IPS DF 6.9 (cell line): ENCODE measurements around the gene MYO18B.

Source experiments
- DNase-seq: peaks from one replicate; pipeline ENCODE4 v3.0.0-alpha.2; 2013; ENCODE audit warnings: low read depth, low spot score
- H3K27ac ChIP-seq: one replicate; pipeline ENCODE4 v1.5.1; 2013; ENCODE audit warnings: low read length, control low read depth
- H3K27me3 ChIP-seq: 2 replicates; pipeline ENCODE4 v1.6.1; 2013; ENCODE audit warnings: mild to moderate bottlenecking, low read length; ENCODE audit not compliant: control insufficient read depth, insufficient read depth
- H3K36me3 ChIP-seq: 2 replicates; pipeline ENCODE4 v1.6.1; 2013; ENCODE audit warnings: low read length; ENCODE audit not compliant: control insufficient read depth, insufficient read depth
- H3K4me1 ChIP-seq: 2 replicates; pipeline ENCODE4 v1.6.1; 2013; ENCODE audit warnings: low read length; ENCODE audit not compliant: control insufficient read depth, insufficient read depth
- H3K4me3 ChIP-seq: 2 replicates; pipeline ENCODE4 v1.5.1; 2013; ENCODE audit warnings: mild to moderate bottlenecking, low read length
- H3K9me3 ChIP-seq: 2 replicates; pipeline ENCODE4 v1.6.1; 2013; ENCODE audit warnings: low read length, inconsistent platforms; ENCODE audit not compliant: control insufficient read depth, insufficient read depth
- WGBS: extraction: QIAGEN DNeasy Blood & Tissue Kit; methylation state at CpG from one replicate; pipeline ENCODE4 v1.1.7; 2013; ENCODE audit warnings: mixed read lengths, missing lambda C conversion rate; ENCODE audit not compliant: insufficient read length, insufficient coverage; 5-methylcytosine and 5-hydroxymethylcytosine counted together

Gene MYO18B

GRCh38 chr22:25938151-25938550 lies 196.2 kb downstream of the MYO18B start:
- Histone ChIP-seq H3K27ac (no peak overlapping the region), H3K4me1 (peaks cover 5% of the 10 kb centered on the region), H3K27me3 (no peaks in the 10 kb centered on the region), H3K9me3 (no peaks in the 10 kb centered on the region), H3K4me3 (no peak overlapping the region), H3K36me3 (no peaks in the 10 kb centered on the region)
- no CpG with 5 or more reads among the region's 1 CpG for WGBS
- DNase-seq, result no peak

- Histone ChIP-seq H3K4me1 (peaks cover 5% of the 10 kb centered on the region), H3K4me3 (no peak overlapping the region)
- no CpG with 5 or more reads among the region's 4 CpGs for whole genome bisulfite sequencing
Observed at GRCh38 chr22:25939384-25939783, 197.4 kb downstream of the MYO18B start.

GRCh38 chr22:25940479-25940878 lies 198.5 kb downstream of the MYO18B start:
- Histone ChIP-seq H3K36me3 (no peaks in the 10 kb centered on the region), H3K4me1 (peaks cover 7% of the 10 kb centered on the region), H3K9me3 (no peaks in the 10 kb centered on the region), H3K27ac (no peak overlapping the region), H3K4me3 (no peak overlapping the region), H3K27me3 (no peaks in the 10 kb centered on the region)
- WGBS, result no CpG with 5 or more reads among the region's 2 CpGs
- DNase-seq, result no peak

More at GRCh38 chr22:25939384-25939783, 197.4 kb downstream of the MYO18B start:
- H3K27me3 ChIP-seq, result no peaks in the 10 kb centered on the region
- no peaks in the 10 kb centered on the region for H3K9me3 ChIP-seq
- DNase-seq, result no peak
- no peaks in the 10 kb centered on the region for H3K36me3 ChIP-seq
- no peak overlapping the region for H3K27ac ChIP-seq

GRCh38 chr22:25941365-25941960 lies 199.5 kb downstream of the MYO18B start:
- DNase-seq, result no peak
- Histone ChIP-seq H3K4me3 (no peak overlapping the region), H3K36me3 (no peaks in the 10 kb centered on the region), H3K4me1 (peaks cover 3% of the 10 kb centered on the region; the same call in 1 of the 2 replicates), H3K9me3 (no peaks in the 10 kb centered on the region), H3K27ac (no peak overlapping the region), H3K27me3 (no peaks in the 10 kb centered on the region)
- no CpG with 5 or more reads among the region's 8 CpGs for WGBS

- no peaks in the 10 kb centered on the region for H3K36me3 ChIP-seq
- H3K9me3 ChIP-seq, result no peaks in the 10 kb centered on the region
- no peak for DNase-seq
- H3K4me3 ChIP-seq, result no peak overlapping the region
- H3K4me1 ChIP-seq, result peaks cover 3% of the 10 kb centered on the region; the same call in 1 of the 2 replicates
- H3K27me3 ChIP-seq, result no peaks in the 10 kb centered on the region
- H3K27ac ChIP-seq, result no peak overlapping the region
- WGBS, result no CpG with 5 or more reads among the region's 9 CpGs
Observed at GRCh38 chr22:25942115-25942855, 200.3 kb downstream of the MYO18B start.

- Histone ChIP-seq H3K9me3 (no peaks in the 10 kb centered on the region), H3K27me3 (no peaks in the 10 kb centered on the region), H3K4me1 (peaks cover 3% of the 10 kb centered on the region; the same call in 1 of the 2 replicates), H3K27ac (no peak overlapping the region), H3K36me3 (no peaks in the 10 kb centered on the region), H3K4me3 (no peak overlapping the region)
- WGBS, result no CpG with 5 or more reads among the region's 10 CpGs
- no peak for DNase-seq
Observed at GRCh38 chr22:25942856-25943411, 200.9 kb downstream of the MYO18B start.

- H3K27me3 ChIP-seq, result no peaks in the 10 kb centered on the region
- H3K4me3 ChIP-seq, result no peak overlapping the region
- no peak overlapping the region for H3K27ac ChIP-seq
- WGBS, result no CpG with 5 or more reads among the region's 1 CpG
- no peaks in the 10 kb centered on the region for H3K9me3 ChIP-seq
- H3K4me1 ChIP-seq, result peaks cover 2% of the 10 kb centered on the region; the same call in 1 of the 2 replicates
- no peak for DNase-seq
- no peaks in the 10 kb centered on the region for H3K36me3 ChIP-seq
Observed at GRCh38 chr22:25950111-25950510, 208.1 kb downstream of the MYO18B start.

- Histone ChIP-seq H3K36me3 (no peaks in the 10 kb centered on the region), H3K27ac (no peak overlapping the region), H3K4me3 (no peak overlapping the region), H3K27me3 (no peaks in the 10 kb centered on the region), H3K9me3 (no peaks in the 10 kb centered on the region), H3K4me1 (no peaks in the 10 kb centered on the region)
- DNase-seq, result no peak
- no CpG with 5 or more reads among the region's 3 CpGs for WGBS
Observed at GRCh38 chr22:25953276-25953675, 211.3 kb downstream of the MYO18B start.

- WGBS, result no CpG with 5 or more reads among the region's 4 CpGs
- H3K27ac ChIP-seq, result no peak overlapping the region
- H3K4me1 ChIP-seq, result no peaks in the 10 kb centered on the region
- no peaks in the 10 kb centered on the region for H3K9me3 ChIP-seq
- H3K27me3 ChIP-seq, result no peaks in the 10 kb centered on the region
- H3K4me3 ChIP-seq, result no peak overlapping the region
- no peak for DNase-seq
- no peaks in the 10 kb centered on the region for H3K36me3 ChIP-seq
Observed at GRCh38 chr22:25953919-25954318, 211.9 kb downstream of the MYO18B start.

GRCh38 chr22:25955323-25955722 lies 213.3 kb downstream of the MYO18B start:
- Histone ChIP-seq H3K4me1 (no peaks in the 10 kb centered on the region), H3K36me3 (no peaks in the 10 kb centered on the region)
- WGBS, result no CpG with 5 or more reads among the region's 9 CpGs

More at GRCh38 chr22:25955323-25955722, 213.3 kb downstream of the MYO18B start:
- Histone ChIP-seq H3K27me3 (no peaks in the 10 kb centered on the region), H3K9me3 (no peaks in the 10 kb centered on the region), H3K4me3 (no peak overlapping the region), H3K27ac (no peak overlapping the region)
- DNase-seq, result no peak
